Ovary (tissue), 10 donors: ENCODE results near the gene PIGO. TPM values are rescaled to one million over a fixed set of nuclear protein-coding genes. Genes with fewer than 3 reads are reported as not detected.

ENCODE experiments used
- DNase-seq, 5 donors: peaks; one replicate each; pipeline ENCODE4 v3.0.0-alpha.2; 2019 to 2020
- H3K27ac ChIP-seq, 2 donors: fragments of 200-600 bp; one replicate each; pipeline versions ENCODE4 v1.5.1 to v1.8.0; 2019 to 2022
- H3K27me3 ChIP-seq: fragments of 200-600 bp; one replicate; pipeline ENCODE4 v1.8.0; 2022
- H3K36me3 ChIP-seq: fragments of 200-600 bp; sonication (generic); one replicate; pipeline ENCODE4 v1.5.1; 2019
- H3K4me1 ChIP-seq: one replicate; pipeline ENCODE4 v1.8.1; 2013; ENCODE audit warnings: mild to moderate bottlenecking, moderate library complexity; ENCODE audit not compliant: insufficient read depth
- H3K4me3 ChIP-seq: fragments of 200-600 bp; sonication (generic); one replicate; pipeline ENCODE4 v1.5.1; 2017
- H3K9me3 ChIP-seq, 2 donors: fragments of 200-600 bp in 1 of 2; sonication (generic) in 1 of 2; one replicate each; pipeline versions ENCODE4 v1.5.1 to v1.8.1; 2013 to 2019; ENCODE audit warnings: mild to moderate bottlenecking in 1 of 2, moderate library complexity in 1 of 2
- EP300 ChIP-seq: sonication (generic); formaldehyde crosslinking; IDR thresholded peaks from one replicate; pipeline ENCODE4 v1.6.1; 2017; ENCODE audit warnings: antibody characterized with exemption
- POLR2A ChIP-seq: fragments of 450-650 bp; IDR thresholded peaks from one replicate; pipeline ENCODE4 v1.6.1; 2017; ENCODE audit warnings: antibody characterized with exemption, mild to moderate bottlenecking, moderate library complexity
- WGBS, 3 donors: extraction: QIAGEN DNeasy Blood & Tissue Kit in 1 of 3; methylation state at CpG; one replicate each; pipeline versions ENCODE4 v1.1.5 to v1.1.7; 2013 to 2017; 5-methylcytosine and 5-hydroxymethylcytosine counted together
- intact Hi-C, 4 donors: fragments of 100-400 bp; cut with DNase I; formaldehyde crosslinking; loops; one replicate each; pipeline versions ENCODE4 v1.11.0 to v1.15.1; 2022 to 2023
- long read RNA-seq, 3 donors: library from polyadenylated mRNA in 2 of 3; unstranded in 2 of 3; transcript quantifications; one replicate each; pipeline ENCODE4 v2.0.0 and lab custom pipeline, GENCODE V29; 2021 to 2026
- polyA plus RNA-seq, 2 donors: library from polyadenylated mRNA; stranded (reverse); fragments of 200-250 nt in 1 of 2; fragments of 350-450 nt in 1 of 2; fragmentation: Illumina TruSeq in 1 of 2; extraction: RNeasy Lipid Tissue Mini Kit (QIAGEN cat#74804) in 1 of 2; gene quantifications; one replicate each; pipeline ENCODE4 v1.2.3, GENCODE V29; 2013 to 2014
- total RNA-seq, 7 donors: library from RNA; depleted of rRNA in 2 of 7; stranded (reverse); fragments of >200 nt in 2 of 7; fragmentation: NEBNext Ultra II Directional in 3 of 7; extraction: Animal tissue kit (Norgen Biotek cat#: 25700) in 3 of 7; gene quantifications; one replicate each; pipeline versions ENCODE4 v1.1.0 to v1.2.4, GENCODE V29; 2016 to 2023
- TF ChIP-seq, protein P1 (sequence below), 3 donors: fragments of 450-650 bp in 2 of 3; fragments of 200-600 bp in 1 of 3; IDR thresholded peaks; one replicate each; pipeline versions ENCODE4 v1.5.1 to v1.8.0; 2016 to 2022; ENCODE audit warnings: antibody characterized with exemption in 3 of 3, mild to moderate bottlenecking in 1 of 3
- donor health status: DM: no; HTN: no; CAD: no; lungs with moderate emphysema.
- donor health status: DM: no; HTN: no; CAD: no.
- donor health status: Bipolar disorder and iron deficiency.
- donor health status: DM: yes; HTN: yes; CAD: no.
- donor health status: DM: no; HTN: no; CAD: no.
- donor health status: DM: yes; HTN: yes; CAD: no.

PIGO gene
- total RNA-seq = 10 to 100 TPM; 12.9 to 22.8 (median 19.6) TPM
- polyA plus RNA-seq = 10 to 100 TPM; 13.1 to 20.4 TPM
- long read RNA-seq, donor 1, transcript PIGO-202 (12 exons, 2,464 nt) = major isoform, 7 of 68 reads
- long read RNA-seq, donor 1, partial matches to known transcripts = 38 of 68 reads
- long read RNA-seq, donor 1, other reads (novel, unspliced or antisense) = 22 of 68 reads
- long read RNA-seq, donor 2 = 0 reads
- long read RNA-seq, donor 3, transcript PIGO-202 (12 exons, 2,464 nt) = major isoform, 19 of 52 reads
- long read RNA-seq, donor 3, partial matches to known transcripts = 9 of 52 reads
- long read RNA-seq, donor 3, other reads (novel, unspliced or antisense) = 24 of 52 reads

GRCh38 chr9:35096035-35096849, at the start of gene PIGO:
Gene PIGO (minus strand): TSS chr9:35096591. CDS start chr9:35095565, 1,026 bp downstream.
- no peaks in the 10 kb centered on the region for H3K9me3 ChIP-seq
- peak within 1 kb of the TSS; percentile 97 for H3K4me3 ChIP-seq
- DNase-seq = peak; percentile 83 to 92 (median 86)
- intact Hi-C loops = loop anchor here in 2 of 4 donors (5.0 kb wide), 1 partner anchor 199 kb away; a partner anchor contains a TSS
- H3K27ac ChIP-seq = peak within 1 kb of the TSS; percentile 75 to 92
- H3K27me3 ChIP-seq = no peaks in the 10 kb centered on the region
- H3K36me3 ChIP-seq = no peaks in the 10 kb centered on the region
- 0 to 1% (median 1%) methylated on average over 53 of the region's 53 CpGs for WGBS, 3 donors
- peaks cover 6% of the 10 kb centered on the region for H3K4me1 ChIP-seq
- TF ChIP-seq POLR2A = peak; percentile 45
- TF ChIP-seq, protein P1, sequence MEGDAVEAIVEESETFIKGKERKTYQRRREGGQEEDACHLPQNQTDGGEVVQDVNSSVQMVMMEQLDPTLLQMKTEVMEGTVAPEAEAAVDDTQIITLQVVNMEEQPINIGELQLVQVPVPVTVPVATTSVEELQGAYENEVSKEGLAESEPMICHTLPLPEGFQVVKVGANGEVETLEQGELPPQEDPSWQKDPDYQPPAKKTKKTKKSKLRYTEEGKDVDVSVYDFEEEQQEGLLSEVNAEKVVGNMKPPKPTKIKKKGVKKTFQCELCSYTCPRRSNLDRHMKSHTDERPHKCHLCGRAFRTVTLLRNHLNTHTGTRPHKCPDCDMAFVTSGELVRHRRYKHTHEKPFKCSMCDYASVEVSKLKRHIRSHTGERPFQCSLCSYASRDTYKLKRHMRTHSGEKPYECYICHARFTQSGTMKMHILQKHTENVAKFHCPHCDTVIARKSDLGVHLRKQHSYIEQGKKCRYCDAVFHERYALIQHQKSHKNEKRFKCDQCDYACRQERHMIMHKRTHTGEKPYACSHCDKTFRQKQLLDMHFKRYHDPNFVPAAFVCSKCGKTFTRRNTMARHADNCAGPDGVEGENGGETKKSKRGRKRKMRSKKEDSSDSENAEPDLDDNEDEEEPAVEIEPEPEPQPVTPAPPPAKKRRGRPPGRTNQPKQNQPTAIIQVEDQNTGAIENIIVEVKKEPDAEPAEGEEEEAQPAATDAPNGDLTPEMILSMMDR (IDR thresholded peaks at IDR 0.05) = peak; percentile 75 to 90 (median 76)
- no peak for TF ChIP-seq EP300

DNA sequence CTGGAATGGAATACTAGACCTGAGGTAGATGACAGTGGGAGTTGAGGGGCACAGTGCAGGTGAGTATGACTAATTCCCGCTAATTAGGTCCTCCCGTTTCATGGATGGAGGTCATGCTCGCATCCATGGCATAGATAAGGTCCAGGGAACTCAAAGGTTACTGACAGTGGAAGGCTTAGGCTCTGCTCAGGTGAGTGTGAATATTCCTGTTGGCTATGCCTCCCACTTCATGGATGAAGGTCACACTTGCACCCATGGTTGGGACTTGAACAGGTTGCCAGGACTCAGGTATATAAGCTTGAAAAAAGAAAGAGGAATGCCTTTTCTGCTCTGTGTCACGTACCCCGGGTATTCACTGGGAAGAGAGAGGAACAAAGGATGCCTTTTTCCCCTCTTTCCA, 45.6 kb upstream of the PIGO start:
- H3K4me3 ChIP-seq = no peak overlapping the region
- TF ChIP-seq, protein P1 (IDR thresholded peaks at IDR 0.05) = no peak
- TF ChIP-seq POLR2A (no peak), EP300 (no peak)
- intact Hi-C loops = no loop called here
- no peaks in the 10 kb centered on the region for H3K27me3 ChIP-seq
- no peaks in the 10 kb centered on the region for H3K36me3 ChIP-seq
- DNase-seq = no peak
- WGBS, 3 donors = 87 to 88% (median 88%) methylated on average over 5 of the region's 5 CpGs
- no peak overlapping the region for H3K27ac ChIP-seq
- H3K4me1 ChIP-seq = no peaks in the 10 kb centered on the region
- peaks cover 0 to 11% of the 10 kb centered on the region in 2 donors for H3K9me3 ChIP-seq

- H3K9me3 ChIP-seq = peaks cover 0 to 11% of the 10 kb centered on the region in 2 donors
- WGBS, 3 donors = 79 to 84% (median 81%) methylated on average over 2 of the region's 2 CpGs
- no peak for DNase-seq
- H3K27me3 ChIP-seq = no peaks in the 10 kb centered on the region
- H3K4me1 ChIP-seq = no peaks in the 10 kb centered on the region
- intact Hi-C loops = no loop called here
- TF ChIP-seq, protein P1 (IDR thresholded peaks at IDR 0.05) = no peak
- no peak for TF ChIP-seq POLR2A
- no peak for TF ChIP-seq EP300
- H3K4me3 ChIP-seq = no peak overlapping the region
- H3K36me3 ChIP-seq = no peaks in the 10 kb centered on the region
- no peak overlapping the region for H3K27ac ChIP-seq
Measured at GRCh38 chr9:35140093-35140492, 43.7 kb upstream of the PIGO start.

GRCh38 chr9:35136866-35137265, 40.5 kb upstream of the PIGO start:
- H3K4me3 ChIP-seq = no peak overlapping the region
- intact Hi-C loops = no loop called here
- H3K27me3 ChIP-seq = no peaks in the 10 kb centered on the region
- H3K27ac ChIP-seq = no peak overlapping the region
- H3K36me3 ChIP-seq = no peaks in the 10 kb centered on the region
- no peaks in the 10 kb centered on the region for H3K9me3 ChIP-seq
- TF ChIP-seq POLR2A (no peak), EP300 (no peak)
- TF ChIP-seq, protein P1 (IDR thresholded peaks at IDR 0.05) = no peak
- DNase-seq = no peak
- no peaks in the 10 kb centered on the region for H3K4me1 ChIP-seq
- 70 to 75% (median 72%) methylated on average over 8 of the region's 8 CpGs for WGBS, 3 donors
